Kidney glomerular epithelial cell (primary cell): ENCODE results near the gene CEBPB.
A peak's percentile ranks its signal among the peaks of the same experiment; 100 is the strongest.

Experiments
- DNase-seq: peaks from one replicate; lab custom pipeline; 2025; lab: John Stamatoyannopoulos, UW

CEBPB gene

DNA sequence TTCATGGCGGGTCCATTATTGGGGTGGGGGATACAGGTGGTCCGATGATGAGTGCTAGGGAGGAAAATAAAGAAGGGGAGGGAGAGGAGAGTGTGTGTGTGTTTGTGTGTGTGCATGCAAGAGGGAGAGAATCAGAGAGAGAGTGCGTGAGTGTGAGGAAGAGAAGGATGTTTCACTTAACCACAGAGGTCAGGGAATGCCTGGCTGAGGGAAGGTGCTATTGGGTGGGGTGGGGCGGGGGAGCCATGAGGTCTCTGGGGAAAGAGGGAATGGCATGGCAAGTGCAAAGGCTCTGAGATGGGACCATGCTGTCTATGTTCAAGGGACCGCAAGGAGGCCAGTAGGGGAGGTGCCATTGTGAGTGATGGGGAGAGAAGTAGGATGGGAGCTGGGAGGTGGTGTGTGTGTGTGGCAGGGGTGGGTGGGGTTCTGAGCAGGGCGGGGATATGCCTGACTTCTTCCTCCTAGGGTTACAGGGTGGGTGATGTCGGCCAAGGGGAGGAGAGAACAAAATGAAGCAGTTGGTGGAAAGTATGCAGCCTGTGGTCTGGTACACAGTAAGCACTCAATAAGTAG, 23.0 kb downstream of the CEBPB start:
- DNase-seq, result no peak

- no peak for DNase-seq
Measured at GRCh38 chr20:50214226-50215024, 23.8 kb downstream of the CEBPB start.

DNA sequence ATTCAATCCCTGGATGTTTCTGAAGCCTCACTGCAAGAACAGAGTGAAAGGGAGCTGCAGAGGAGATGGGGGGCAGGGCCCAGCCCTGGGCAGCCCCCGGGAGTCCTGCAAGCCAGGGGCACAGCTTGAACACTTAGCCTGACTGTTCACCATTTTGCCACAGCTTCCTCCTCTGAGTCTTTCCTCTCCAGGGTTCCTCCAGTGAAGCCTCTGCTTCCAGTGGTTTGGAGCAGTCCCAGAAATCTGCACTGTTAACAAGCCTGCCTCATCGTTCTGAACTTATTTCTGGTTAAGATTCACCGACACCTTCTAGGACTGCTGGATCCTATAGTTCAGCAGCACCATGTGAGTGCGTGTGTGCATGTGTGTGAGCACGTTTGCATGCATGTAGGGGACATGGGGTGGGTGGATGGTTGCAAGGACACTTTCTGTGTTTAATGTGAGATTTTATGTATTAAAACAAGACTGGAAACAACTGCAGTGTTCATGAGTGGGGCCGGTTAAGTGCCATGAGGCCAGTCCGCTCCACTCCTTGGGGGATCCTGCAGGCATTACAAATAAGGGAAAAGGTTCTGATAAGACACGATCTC, 24.6 kb downstream of the CEBPB start:
- DNase-seq, result no peak

DNA sequence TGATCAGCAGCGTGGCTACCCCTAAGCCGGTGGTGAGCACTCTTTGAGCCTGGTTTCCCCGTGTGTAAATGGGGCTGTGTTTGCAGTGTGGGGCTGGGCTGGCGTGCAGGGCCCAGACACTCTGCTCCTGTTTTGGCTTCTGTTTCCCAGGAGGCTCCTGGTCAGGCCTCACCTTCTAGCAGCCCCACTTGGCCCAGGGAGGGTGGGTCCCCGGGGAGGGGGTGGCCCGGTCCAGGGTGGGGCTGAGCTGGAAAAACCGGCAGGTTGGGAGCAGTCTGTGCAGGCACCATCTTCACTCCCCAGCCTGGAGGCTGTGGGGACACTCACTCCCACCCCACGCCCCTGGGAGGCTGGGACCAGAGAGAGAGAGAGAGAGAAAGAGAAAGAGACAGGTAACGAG, 25.3 kb downstream of the CEBPB start:
- DNase-seq, result no peak

- DNase-seq, result no peak
Measured at GRCh38 chr20:50216543-50217206, 26.0 kb downstream of the CEBPB start.

- no peak for DNase-seq
Measured at GRCh38 chr20:50217207-50217949, 26.7 kb downstream of the CEBPB start.

DNA sequence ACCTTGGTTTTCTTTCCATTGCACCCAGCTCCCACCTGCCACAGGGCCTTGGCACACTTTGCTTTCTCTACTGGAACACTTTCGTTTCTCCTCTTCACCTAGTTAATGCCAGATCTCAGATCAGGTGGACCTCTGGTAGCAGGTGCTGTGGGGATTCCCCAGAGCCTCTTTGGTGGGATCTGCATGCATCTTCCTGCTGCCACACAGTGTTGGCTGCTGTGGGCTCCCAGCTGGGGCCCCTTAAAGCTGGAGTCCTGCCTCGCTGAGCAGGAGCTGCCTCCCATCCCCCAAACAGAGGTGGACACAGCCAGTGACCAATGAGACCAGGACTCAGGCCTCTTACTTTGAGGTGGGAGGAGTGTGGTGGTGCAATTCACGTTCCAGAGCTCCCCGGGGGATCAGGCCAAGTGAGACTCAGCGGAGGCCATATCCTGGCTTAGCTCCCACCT, 28.4 kb downstream of the CEBPB start:
- DNase-seq, result peak; percentile 4

DNA sequence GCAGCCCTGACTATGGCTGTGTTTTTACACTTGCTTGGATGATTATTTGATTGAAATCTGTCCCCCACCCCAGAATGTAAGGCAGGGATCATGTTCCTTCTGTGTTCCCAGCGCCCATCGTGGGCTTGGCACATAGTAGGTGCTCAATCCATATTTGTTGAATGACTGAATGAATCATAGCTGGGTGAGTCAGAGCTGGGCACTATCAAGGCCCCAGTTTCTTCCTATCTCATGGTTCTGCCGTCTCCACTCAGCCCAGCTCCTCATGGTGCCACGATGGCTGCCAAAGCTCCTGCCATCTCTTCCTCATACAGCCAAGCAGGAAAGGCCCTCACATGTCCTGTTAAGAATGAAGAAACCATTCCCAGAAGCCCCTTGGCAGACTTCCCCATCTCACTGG, 29.0 kb downstream of the CEBPB start:
- DNase-seq, result no peak

DNA sequence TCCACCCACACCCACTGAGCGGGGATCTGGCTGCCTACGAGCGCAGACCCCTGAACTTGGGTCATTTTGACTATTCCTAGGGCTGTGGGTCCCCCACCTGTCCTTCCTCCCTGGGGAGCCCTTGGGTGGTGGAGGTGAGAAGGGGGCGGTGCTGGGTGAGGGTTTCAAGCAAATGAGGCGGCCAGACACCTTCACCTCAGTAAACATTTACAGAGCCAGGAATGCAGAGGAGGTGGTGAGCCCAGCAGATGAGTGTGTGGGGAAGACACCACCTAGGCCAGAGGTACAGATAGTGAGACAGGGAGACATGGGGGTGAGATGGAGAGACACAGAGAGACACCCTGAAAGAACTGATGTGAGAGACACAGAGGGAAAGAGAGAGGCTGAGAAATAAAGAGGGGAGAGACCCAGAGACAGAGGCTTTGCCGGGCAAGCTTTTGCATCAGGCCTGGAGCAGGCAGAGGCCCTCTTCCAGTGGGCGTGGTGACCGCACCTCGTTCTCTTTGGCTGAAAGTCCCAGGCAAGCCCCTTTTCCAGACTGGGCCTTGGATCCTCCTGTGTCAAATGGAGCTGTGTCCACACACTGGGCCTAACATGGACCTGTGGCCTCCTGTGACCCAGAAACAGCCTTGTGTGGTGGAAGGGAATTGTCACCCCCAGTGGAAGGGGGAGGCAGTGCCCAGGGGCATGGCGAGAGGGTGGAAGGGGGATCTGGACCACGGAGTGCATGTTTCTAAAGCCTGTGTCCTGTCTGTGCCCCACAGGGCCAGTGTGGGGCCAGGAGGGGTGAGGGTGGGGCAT, 29.7 kb downstream of the CEBPB start:
- no peak for DNase-seq

DNA sequence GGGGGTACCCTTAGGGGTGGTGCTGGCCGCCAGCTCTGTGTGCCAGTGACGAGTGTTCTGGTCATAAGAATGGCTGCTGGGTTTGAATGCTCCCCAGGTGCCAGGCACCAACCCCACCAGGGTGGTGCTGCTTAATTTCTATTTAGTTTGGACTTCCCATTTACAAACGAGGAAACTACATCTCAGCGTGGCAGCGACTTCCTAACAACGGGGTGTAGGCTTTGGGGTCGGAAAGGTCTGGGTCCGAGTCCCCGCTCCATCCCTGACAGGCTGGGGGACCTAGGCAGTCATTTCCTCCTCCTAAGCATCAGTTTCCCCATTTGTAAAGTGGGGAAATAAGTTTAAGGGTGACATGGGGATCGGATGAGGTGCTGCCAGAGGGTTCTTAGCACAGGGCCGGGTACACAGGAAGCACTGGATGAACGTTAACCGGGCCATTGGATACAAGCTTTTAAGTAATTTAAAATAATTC, 30.3 kb downstream of the CEBPB start:
- no peak for DNase-seq

- DNase-seq, result peak; percentile 33
Measured at GRCh38 chr20:50221501-50222308, 31.1 kb downstream of the CEBPB start.

GRCh38 chr20:50222309-50223038, 31.8 kb downstream of the CEBPB start:
- no peak for DNase-seq

- no peak for DNase-seq
Measured at GRCh38 chr20:50223039-50224005, 32.7 kb downstream of the CEBPB start.

DNA sequence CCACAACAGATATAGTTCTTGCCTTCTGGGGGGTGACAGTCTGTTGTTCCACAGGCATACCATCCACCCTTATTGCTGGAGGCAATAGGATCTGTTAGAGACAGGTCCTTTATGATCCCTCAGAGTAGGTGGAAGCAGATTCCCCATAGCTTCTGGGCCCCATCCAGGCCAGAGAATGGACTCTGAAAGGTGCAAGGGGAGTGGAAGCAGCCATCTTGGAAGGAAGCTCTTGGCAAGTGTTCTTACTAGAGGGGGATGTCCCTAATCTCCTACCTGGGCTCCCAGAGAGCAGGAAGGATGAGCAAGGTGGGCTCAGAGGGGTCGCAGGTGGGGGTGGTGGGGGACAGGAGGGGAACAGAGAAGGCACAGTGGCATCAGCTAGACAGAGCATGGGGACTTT, 33.4 kb downstream of the CEBPB start:
- DNase-seq, result no peak

DNA sequence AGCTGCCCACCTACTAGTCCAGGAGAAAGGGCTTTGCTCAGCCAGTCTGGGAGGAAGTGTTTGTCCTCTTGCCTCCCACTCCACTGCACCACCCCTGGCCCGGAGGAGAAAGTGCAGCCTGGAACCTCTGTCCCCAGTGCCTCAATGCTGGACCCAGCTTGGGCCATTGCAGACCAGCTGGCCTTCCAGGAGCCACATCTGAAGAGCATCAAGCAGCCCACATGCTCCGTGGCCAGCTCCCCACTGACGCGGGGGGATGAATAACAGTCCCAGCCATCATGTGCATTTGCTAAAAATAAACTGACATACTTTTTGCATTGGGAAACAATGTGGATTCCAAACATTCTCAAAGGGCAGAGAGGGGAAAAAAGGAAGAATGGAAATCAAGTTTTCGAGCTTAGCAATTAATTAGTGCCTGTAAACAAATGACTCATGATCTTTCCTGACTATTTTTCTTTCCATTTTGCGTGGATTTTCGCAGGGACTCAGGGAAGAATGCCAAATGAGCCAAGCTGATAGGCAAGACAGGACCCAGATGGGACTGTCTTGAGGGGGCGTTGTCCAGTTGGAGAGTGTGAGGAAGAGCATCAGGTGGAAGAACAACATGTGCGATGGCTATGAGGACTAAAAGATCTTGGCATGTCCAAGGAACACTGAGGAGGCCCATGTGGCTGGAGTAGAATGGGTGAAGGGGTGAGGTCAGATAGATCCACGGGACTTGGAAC, 34.1 kb downstream of the CEBPB start:
- DNase-seq, result peak; percentile 83

DNA sequence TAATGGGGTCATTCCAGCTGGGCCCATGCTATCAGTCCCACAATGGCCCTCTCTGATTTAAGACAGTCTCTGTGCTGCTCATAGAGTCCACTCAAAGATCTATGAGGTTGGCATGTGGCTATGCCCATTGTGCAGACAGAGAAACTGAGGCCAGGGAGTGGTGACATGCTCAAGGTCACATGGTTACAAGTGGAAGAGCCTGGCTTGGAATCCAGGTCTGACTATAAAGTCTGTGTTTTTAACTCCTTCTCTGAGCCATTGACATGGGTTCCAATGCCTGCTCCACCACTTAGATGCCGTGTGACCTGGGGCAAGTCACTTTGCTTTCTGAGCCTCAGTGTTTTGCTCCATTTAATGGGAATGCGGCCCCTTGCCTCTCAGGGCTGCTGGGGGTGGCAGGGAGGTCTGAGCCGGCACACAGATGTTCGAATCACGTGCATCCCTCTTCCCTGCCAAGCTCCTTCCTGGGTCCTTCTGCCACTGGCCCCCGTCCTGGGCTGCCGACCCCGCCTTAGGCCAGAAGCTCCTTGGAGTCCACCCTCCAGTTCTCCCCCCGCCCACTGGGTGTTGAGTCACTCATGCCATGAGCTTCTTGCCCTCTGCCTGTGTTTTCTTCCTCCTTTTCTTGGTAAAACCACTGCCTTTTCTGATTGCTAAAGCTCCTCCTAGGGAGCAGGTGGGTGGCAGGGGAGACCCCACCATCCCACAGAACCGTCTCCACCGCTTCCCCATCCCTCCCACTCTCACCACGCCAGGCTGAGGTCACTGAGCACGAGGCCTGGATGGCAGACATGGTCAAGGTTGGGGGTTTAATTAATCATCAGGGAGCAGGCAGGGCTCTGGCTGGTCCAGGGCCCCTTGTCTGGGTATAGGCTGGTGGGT, 35.7 kb downstream of the CEBPB start:
- peak; percentile 90 for DNase-seq

- no peak for DNase-seq
Measured at GRCh38 chr20:50227506-50227905, 36.9 kb downstream of the CEBPB start.
